Left ventricle myocardium superior (tissue), 1 donor: Measurements from ENCODE around the gene OBSL1. TPM values are rescaled to one million over a fixed set of nuclear protein-coding genes. Genes with fewer than 3 reads are reported as not detected.

ENCODE experiments used
- ATAC-seq: fragments of 200-7000 bp; cut with Tn5 transposase; one replicate; pipeline ENCODE4 v1.9.1; 2020; ENCODE audit warnings: mild to moderate bottlenecking, moderate library complexity
- DNase-seq: peaks from one replicate; pipeline ENCODE4 v3.0.0-alpha.2; 2020
- intact Hi-C: fragments of 100-400 bp; cut with micrococcal nuclease; formaldehyde crosslinking; loops from one replicate; pipeline ENCODE4 v1.11.0; 2022
- long read RNA-seq: library from polyadenylated mRNA; unstranded; transcript quantifications from one replicate; pipeline ENCODE4 v2.0.0, GENCODE V29; 2021
- total RNA-seq: library from RNA; stranded (reverse); fragmentation: NEBNext Ultra II Directional; extraction: Animal tissue kit (Norgen Biotek cat#: 25700); gene quantifications from one replicate; pipeline ENCODE4 v1.2.1, GENCODE V29; 2021
- donor health status: DM: no; HTN: yes; CAD: no; lungs with severe emphysema.

Gene OBSL1
- total RNA-seq, result 190 TPM
- long read RNA-seq, full-length matches to known transcripts, result 55 of 238 reads
- long read RNA-seq, partial matches to known transcripts, result 122 of 238 reads
- long read RNA-seq, other reads (novel, unspliced or antisense), result 61 of 238 reads

GRCh38 chr2:219571311-219572236 is at the start of gene OBSL1:
OBSL1 (minus strand) TSS chr2:219571539; CDS start chr2:219571232, 307 bp downstream.
- intact Hi-C loops, result no loop called here
- peak; percentile 88 for ATAC-seq
- DNase-seq, result peak; percentile 90

- intact Hi-C loops, result no loop called here
- DNase-seq (no peak), ATAC-seq (no peak)
Observed at GRCh38 chr2:219620546-219620945, 49.2 kb upstream of the OBSL1 start.

GRCh38 chr2:219619235-219619634 is 47.9 kb upstream of the OBSL1 start:
- intact Hi-C loops, result no loop called here
- no peak for DNase-seq
- ATAC-seq, result no peak

- DNase-seq (no peak), ATAC-seq (no peak)
- intact Hi-C loops, result no loop called here
Observed at GRCh38 chr2:219618733-219619122, 47.4 kb upstream of the OBSL1 start.

- DNase-seq, result peak; percentile 74
- peak; percentile 87 for ATAC-seq
- intact Hi-C loops, result no loop called here
Observed at GRCh38 chr2:219616550-219616949, 45.2 kb upstream of the OBSL1 start.

GRCh38 chr2:219615894-219616293 is 44.6 kb upstream of the OBSL1 start:
- ATAC-seq (peak; percentile 59), DNase-seq (no peak)
- intact Hi-C loops, result no loop called here

GRCh38 chr2:219615036-219615435 is 43.7 kb upstream of the OBSL1 start:
- DNase-seq, result no peak
- intact Hi-C loops, result no loop called here
- no peak for ATAC-seq

GRCh38 chr2:219614076-219614860 is 42.9 kb upstream of the OBSL1 start:
- intact Hi-C loops, result no loop called here
- ATAC-seq (no peak), DNase-seq (no peak)

GRCh38 chr2:219613461-219614070 is 42.2 kb upstream of the OBSL1 start:
- intact Hi-C loops, result no loop called here
- DNase-seq, result no peak
- no peak for ATAC-seq

- DNase-seq, result no peak
- intact Hi-C loops, result no loop called here
- no peak for ATAC-seq
Observed at GRCh38 chr2:219612577-219613286, 41.4 kb upstream of the OBSL1 start.

- no peak for DNase-seq
- ATAC-seq, result no peak
- intact Hi-C loops, result no loop called here
Observed at GRCh38 chr2:219611866-219612576, 40.7 kb upstream of the OBSL1 start.

- DNase-seq (no peak), ATAC-seq (no peak)
- intact Hi-C loops, result no loop called here
Observed at GRCh38 chr2:219611306-219611705, 40.0 kb upstream of the OBSL1 start.

- ATAC-seq (peak; percentile 32), DNase-seq (no peak)
- intact Hi-C loops, result no loop called here
Observed at GRCh38 chr2:219609149-219609750, 37.9 kb upstream of the OBSL1 start.

GRCh38 chr2:219608399-219608964 is 37.1 kb upstream of the OBSL1 start:
- ATAC-seq (no peak), DNase-seq (no peak)
- intact Hi-C loops, result no loop called here

GRCh38 chr2:219607931-219608330 is 36.6 kb upstream of the OBSL1 start:
- DNase-seq, result no peak
- ATAC-seq, result no peak
- intact Hi-C loops, result no loop called here

- DNase-seq, result no peak
- no peak for ATAC-seq
- intact Hi-C loops, result no loop called here
Observed at GRCh38 chr2:219605607-219605954, 34.2 kb upstream of the OBSL1 start.

GRCh38 chr2:219603771-219604170 is 32.4 kb upstream of the OBSL1 start:
- DNase-seq (no peak), ATAC-seq (no peak)
- intact Hi-C loops, result no loop called here
